GM19395 (cell line): ENCODE measurements around the gene COX11.

ENCODE experiments used
- ATAC-seq: cut with Tn5 transposase; IDR thresholded peaks from one replicate; pipeline ENCODE4 v1.9.1; 2021; ENCODE audit warnings: mild to moderate bottlenecking, moderate library complexity; ENCODE audit not compliant: unreplicated experiment

Gene COX11

GRCh38 chr17:54968262-54968987 is at the start of gene COX11, which contains the start of gene STXBP4:
Gene COX11 (minus strand): TSS chr17:54968654. CDS start chr17:54968646, 8 bp downstream.
Gene STXBP4 (plus strand): TSS chr17:54968765. CDS start chr17:54986220, 17,455 bp downstream.
- peak; percentile 89 for ATAC-seq

GRCh38 chr17:55005520-55005919 is 37.1 kb upstream of the COX11 start:
- ATAC-seq = no peak

- no peak for ATAC-seq
Observed at GRCh38 chr17:55004484-55004883, 36.0 kb upstream of the COX11 start.

- no peak for ATAC-seq
Observed at GRCh38 chr17:55002458-55002857, 34.0 kb upstream of the COX11 start.

- no peak for ATAC-seq
Observed at GRCh38 chr17:54996441-54996840, 28.0 kb upstream of the COX11 start.

- ATAC-seq = peak; percentile 70
Observed at GRCh38 chr17:54992797-54993639, 24.6 kb upstream of the COX11 start.

- no peak for ATAC-seq
Observed at GRCh38 chr17:54991567-54991966, 23.1 kb upstream of the COX11 start.

- no peak for ATAC-seq
Observed at GRCh38 chr17:54990118-54990517, 21.7 kb upstream of the COX11 start.

GRCh38 chr17:54985476-54985875 is 17.0 kb upstream of the COX11 start:
- ATAC-seq = no peak

GRCh38 chr17:54983260-54983659 is 14.8 kb upstream of the COX11 start:
- no peak for ATAC-seq

- no peak for ATAC-seq
Observed at GRCh38 chr17:54982399-54982798, 13.9 kb upstream of the COX11 start.

GRCh38 chr17:54980375-54980774 is 11.9 kb upstream of the COX11 start:
- no peak for ATAC-seq

- no peak for ATAC-seq
Observed at GRCh38 chr17:54979657-54980056, 11.2 kb upstream of the COX11 start.

- ATAC-seq = no peak
Observed at GRCh38 chr17:54977744-54978143, 9.3 kb upstream of the COX11 start.

- no peak for ATAC-seq
Observed at GRCh38 chr17:54976316-54976715, 7.9 kb upstream of the COX11 start.

- no peak for ATAC-seq
Observed at GRCh38 chr17:54974759-54975158, 6.3 kb upstream of the COX11 start.

- ATAC-seq = no peak
Observed at GRCh38 chr17:54972406-54973138, 4.1 kb upstream of the COX11 start.

- ATAC-seq = no peak
Observed at GRCh38 chr17:54971901-54972300, 3.4 kb upstream of the COX11 start.

- no peak for ATAC-seq
Observed at GRCh38 chr17:54971147-54971546, 2.7 kb upstream of the COX11 start.

- no peak for ATAC-seq
Observed at GRCh38 chr17:54969658-54970572, 1.5 kb upstream of the COX11 start.
